HG03280 (cell line): ENCODE measurements around the gene MAP7.
A peak's percentile ranks its signal among the peaks of the same experiment; 100 is the strongest.

Experiments used
- ATAC-seq: cut with Tn5 transposase; IDR thresholded peaks from one replicate; pipeline ENCODE4 v1.9.1; 2021; ENCODE audit warnings: mild to moderate bottlenecking, moderate library complexity; ENCODE audit not compliant: unreplicated experiment

Gene MAP7

GRCh38 chr6:136344420-136344819, 205.8 kb downstream of the MAP7 start:
- no peak for ATAC-seq

- no peak for ATAC-seq
Observed at GRCh38 chr6:136343700-136344099, 206.5 kb downstream of the MAP7 start.

- ATAC-seq: no peak
Observed at GRCh38 chr6:136343275-136343674, 206.9 kb downstream of the MAP7 start.

- ATAC-seq: no peak
Observed at GRCh38 chr6:136341967-136342366, 208.3 kb downstream of the MAP7 start.

GRCh38 chr6:136341367-136341766, 208.9 kb downstream of the MAP7 start:
- ATAC-seq: no peak

- ATAC-seq: no peak
Observed at GRCh38 chr6:136338486-136338885, 211.7 kb downstream of the MAP7 start.

GRCh38 chr6:136337606-136338005, 212.6 kb downstream of the MAP7 start:
- ATAC-seq: no peak

GRCh38 chr6:136337121-136337520, 213.1 kb downstream of the MAP7 start:
- no peak for ATAC-seq

GRCh38 chr6:136335736-136336363, 214.4 kb downstream of the MAP7 start:
- no peak for ATAC-seq

- no peak for ATAC-seq
Observed at GRCh38 chr6:136334853-136335252, 215.4 kb downstream of the MAP7 start.

GRCh38 chr6:136334465-136334846, 215.8 kb downstream of the MAP7 start:
- ATAC-seq: no peak

- no peak for ATAC-seq
Observed at GRCh38 chr6:136333824-136334464, 216.3 kb downstream of the MAP7 start.

GRCh38 chr6:136331461-136331860, 218.8 kb downstream of the MAP7 start:
- no peak for ATAC-seq

- no peak for ATAC-seq
Observed at GRCh38 chr6:136330634-136331033, 219.6 kb downstream of the MAP7 start.

- ATAC-seq: no peak
Observed at GRCh38 chr6:136326038-136326553, 224.1 kb downstream of the MAP7 start.

GRCh38 chr6:136324686-136325380, 225.4 kb downstream of the MAP7 start:
- no peak for ATAC-seq

GRCh38 chr6:136323431-136324112, 226.7 kb downstream of the MAP7 start:
- ATAC-seq: no peak

- ATAC-seq: no peak
Observed at GRCh38 chr6:136319732-136320131, 230.5 kb downstream of the MAP7 start.

GRCh38 chr6:136318676-136319075, 231.5 kb downstream of the MAP7 start:
- ATAC-seq: no peak

- ATAC-seq: no peak
Observed at GRCh38 chr6:136317971-136318370, 232.3 kb downstream of the MAP7 start.

- peak; percentile 69 for ATAC-seq
Observed at GRCh38 chr6:136317021-136317694, 233.1 kb downstream of the MAP7 start.
